Activated CD4-positive, alpha-beta T cell treated with anti-CD3 and anti-CD28 coated beads, Interleukin-2, amount 10 ng/mL, durations not matched to agents 7 days and 5 days (primary cell): Measurements from ENCODE around the gene OR6C75. TPM values are rescaled to one million over a fixed set of nuclear protein-coding genes. Genes with fewer than 3 reads are reported as not detected.
"Not testable (repeated sequence)": the region's sequence is repeated elsewhere in the genome, so short reads cannot be mapped to it uniquely, and the experiment has no call there.

Source experiments
- CTCF ChIA-PET: fragments of 350-600 bp; sonication (Branson Sonifier 250); formaldehyde crosslinking; loops from one replicate; lab custom pipeline; 2021; ENCODE audit warnings: antibody characterized with exemption; lab: Charles Lee
- POLR2A ChIA-PET: fragments of 350-600 bp; sonication (Branson Sonifier 250); formaldehyde crosslinking; loops from one replicate; lab custom pipeline; 2021; ENCODE audit warnings: antibody characterized with exemption; lab: Charles Lee
- DNase-seq: peaks from one replicate; pipeline ENCODE4 v3.0.0-alpha.2; 2020
- H3K27ac Mint-ChIP-seq: one replicate; pipeline ENCODE4 v1.8.0; 2021; ENCODE audit warnings: mild to moderate bottlenecking, moderate library complexity, mixed read lengths
- H3K27me3 Mint-ChIP-seq: one replicate; pipeline ENCODE4 v1.8.0; 2021; ENCODE audit warnings: mixed read lengths
- H3K36me3 Mint-ChIP-seq: one replicate; pipeline ENCODE4 v1.8.0; 2021; ENCODE audit warnings: low read depth, mixed read lengths
- H3K4me1 Mint-ChIP-seq: one replicate; pipeline ENCODE4 v1.8.0; 2021; ENCODE audit warnings: mixed read lengths
- H3K4me3 Mint-ChIP-seq: one replicate; pipeline ENCODE4 v1.8.0; 2021; ENCODE audit warnings: mild to moderate bottlenecking, moderate library complexity, mixed read lengths
- H3K9me3 Mint-ChIP-seq: one replicate; pipeline ENCODE4 v1.8.0; 2021; ENCODE audit warnings: mixed read lengths
- total RNA-seq, 2 experiments: library from RNA; stranded (reverse); gene quantifications; one replicate each; pipeline ENCODE4 v1.2.3, GENCODE V29; 2021

Gene OR6C75
- not detected for total RNA-seq

GRCh38 chr12:55362675-55363074, at the start of gene OR6C75:
Gene OR6C75 (plus strand): TSS chr12:55362975. CDS start chr12:55365111, 2,136 bp downstream.
- Mint-ChIP-seq H3K27me3 (peaks cover 8% of the 10 kb centered on the region), H3K27ac (no peak within 1 kb of the TSS), H3K36me3 (no peaks in the 10 kb centered on the region), H3K9me3 (no peaks in the 10 kb centered on the region), H3K4me1 (no peaks in the 10 kb centered on the region), H3K4me3 (no peak within 1 kb of the TSS)
- no peak for DNase-seq
- CTCF ChIA-PET = no interaction called here
- POLR2A ChIA-PET = no interaction called here

DNA sequence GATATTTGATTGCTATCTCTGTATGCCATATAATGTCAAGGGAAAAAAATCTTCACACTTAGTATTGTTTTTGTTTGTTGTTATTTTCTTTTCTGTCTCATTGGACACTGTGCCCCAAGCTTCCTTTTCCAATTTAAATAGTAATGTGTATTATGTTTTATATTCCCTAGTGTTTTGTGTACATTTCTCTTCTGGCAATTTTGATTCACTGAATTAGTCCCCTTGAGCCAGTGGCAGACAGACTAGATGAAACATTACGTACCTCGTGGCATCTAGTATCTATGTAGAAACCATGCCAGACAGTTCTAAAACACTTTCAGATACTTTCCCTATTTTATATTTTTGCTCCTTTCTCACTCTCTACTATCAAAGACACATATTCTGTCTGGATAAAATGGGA, 48.7 kb upstream of the OR6C75 start, which contains the start of gene OR6C1:
OR6C1 (plus strand) TSS at position 301 of the 400 bp plus-strand sequence. CDS start 6,257 bp downstream, outside the sequence.
- H3K27ac Mint-ChIP-seq = no peak within 1 kb of the TSS

DNA sequence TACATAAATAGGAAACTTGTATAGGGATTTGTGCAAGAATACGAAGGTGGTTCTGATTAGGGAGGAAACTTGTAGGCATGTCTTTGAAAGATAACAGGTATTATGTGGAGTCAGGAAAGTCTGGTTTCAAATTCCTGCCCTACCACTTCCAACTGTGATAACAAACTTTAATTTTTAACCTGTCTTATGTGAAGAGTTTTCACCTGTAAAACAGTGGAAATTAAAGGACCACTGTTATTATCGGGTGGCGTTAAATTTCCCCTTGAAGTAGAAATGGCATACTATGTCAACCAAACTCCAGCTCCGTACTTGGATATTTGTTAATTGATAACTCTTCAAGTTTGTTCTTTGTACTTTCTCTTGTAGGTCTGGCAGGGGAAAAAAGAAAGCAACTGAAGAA, 42.6 kb upstream of the OR6C75 start:
- no peaks in the 10 kb centered on the region for H3K9me3 Mint-ChIP-seq

More for the DNA sequence above, 48.7 kb upstream of the OR6C75 start, which contains the start of gene OR6C1:
- DNase-seq = no peak
- Mint-ChIP-seq H3K4me1 (no peaks in the 10 kb centered on the region), H3K27me3 (peaks cover 14% of the 10 kb centered on the region), H3K9me3 (no peaks in the 10 kb centered on the region), H3K36me3 (no peaks in the 10 kb centered on the region), H3K4me3 (no peak within 1 kb of the TSS)
- POLR2A ChIA-PET = no interaction called here
- CTCF ChIA-PET = interaction anchor here (0.5 kb wide), 1 partner anchor 300 kb away, joined by 4 read pairs; no protein-coding TSS in a partner anchor

GRCh38 chr12:55325801-55326200, 37.0 kb upstream of the OR6C75 start:
- CTCF ChIA-PET, H3K9me3 Mint-ChIP-seq, H3K4me1 Mint-ChIP-seq, H3K4me3 Mint-ChIP-seq, DNase-seq, H3K27ac Mint-ChIP-seq, H3K36me3 Mint-ChIP-seq, POLR2A ChIA-PET, H3K27me3 Mint-ChIP-seq: not testable (repeated sequence)

More for the DNA sequence above, 42.6 kb upstream of the OR6C75 start:
- Mint-ChIP-seq H3K36me3 (no peaks in the 10 kb centered on the region), H3K4me1 (no peaks in the 10 kb centered on the region), H3K4me3 (no peak overlapping the region), H3K27ac (no peak overlapping the region), H3K27me3 (peaks cover 2% of the 10 kb centered on the region)
- POLR2A ChIA-PET = no interaction called here
- DNase-seq = no peak
- CTCF ChIA-PET = no interaction called here

- no peak within 1 kb of the TSS for H3K4me3 Mint-ChIP-seq
- H3K9me3 Mint-ChIP-seq = no peaks in the 10 kb centered on the region
- CTCF ChIA-PET = no interaction called here
Measured at GRCh38 chr12:55330446-55330845, 32.3 kb upstream of the OR6C75 start, which contains the start of gene OR6C3. Gene OR6C3 (plus strand): TSS chr12:55330746. CDS start chr12:55331701, 955 bp downstream.

DNA sequence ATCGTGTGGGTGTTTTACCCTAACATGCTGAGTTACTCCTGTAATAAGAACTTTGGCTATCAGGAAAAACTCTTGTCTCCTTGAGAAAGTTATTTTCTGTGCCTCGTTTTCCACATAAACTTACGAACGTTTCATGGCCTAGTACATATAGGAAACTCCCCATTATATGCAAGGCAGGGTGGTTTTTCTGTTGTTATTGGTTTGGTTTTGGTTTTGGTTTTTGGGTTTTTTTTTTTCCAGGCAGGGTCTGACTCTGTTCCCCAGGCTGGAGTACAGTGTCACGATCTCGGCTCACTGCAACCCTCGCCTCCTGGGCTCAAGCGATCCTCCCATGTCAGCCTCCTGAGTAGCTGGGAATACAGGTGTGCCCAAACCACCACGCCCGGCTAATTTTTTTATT, 26.8 kb upstream of the OR6C75 start:
- CTCF ChIA-PET = no interaction called here
- Mint-ChIP-seq H3K36me3 (no peaks in the 10 kb centered on the region), H3K27ac (no peak overlapping the region), H3K27me3 (peaks cover 8% of the 10 kb centered on the region), H3K4me3 (no peak overlapping the region), H3K4me1 (no peaks in the 10 kb centered on the region), H3K9me3 (no peaks in the 10 kb centered on the region)
- POLR2A ChIA-PET = no interaction called here
- no peak for DNase-seq

More at GRCh38 chr12:55330446-55330845, 32.3 kb upstream of the OR6C75 start, which contains the start of gene OR6C3:
- Mint-ChIP-seq H3K36me3 (no peaks in the 10 kb centered on the region), H3K4me1 (no peaks in the 10 kb centered on the region), H3K27me3 (peaks cover 8% of the 10 kb centered on the region), H3K27ac (no peak within 1 kb of the TSS)
- no peak for DNase-seq
- POLR2A ChIA-PET = no interaction called here

- H3K9me3 Mint-ChIP-seq, CTCF ChIA-PET, H3K4me3 Mint-ChIP-seq, H3K4me1 Mint-ChIP-seq, POLR2A ChIA-PET, DNase-seq, H3K27ac Mint-ChIP-seq, H3K36me3 Mint-ChIP-seq: not testable (repeated sequence)
- H3K27me3 Mint-ChIP-seq = peaks cover 11% of the 10 kb centered on the region
Measured at GRCh38 chr12:55355338-55355737, 7.4 kb upstream of the OR6C75 start.

DNA sequence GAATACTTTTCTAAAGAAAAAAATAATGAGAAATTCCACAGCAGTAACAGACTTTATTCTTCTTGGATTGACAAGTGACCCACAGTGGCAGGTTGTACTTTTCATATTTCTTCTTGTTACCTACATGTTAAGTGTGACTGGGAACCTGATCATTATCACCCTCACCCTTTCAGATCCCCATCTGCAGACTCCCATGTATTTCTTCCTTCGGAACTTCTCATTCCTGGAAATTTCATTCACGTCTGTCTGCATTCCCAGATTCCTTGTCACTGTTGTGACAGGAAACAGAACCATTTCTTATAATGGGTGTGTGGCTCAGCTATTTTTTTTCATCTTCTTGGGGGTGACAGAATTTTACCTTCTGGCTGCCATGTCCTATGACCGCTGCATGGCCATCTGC, 2.3 kb downstream of the OR6C75 start:
- H3K27me3 Mint-ChIP-seq = peaks cover 2% of the 10 kb centered on the region
- POLR2A ChIA-PET = no interaction called here
- no peak overlapping the region for H3K27ac Mint-ChIP-seq
- no peak overlapping the region for H3K4me3 Mint-ChIP-seq
- H3K9me3 Mint-ChIP-seq = no peaks in the 10 kb centered on the region
- CTCF ChIA-PET = no interaction called here
- DNase-seq = no peak
- H3K36me3 Mint-ChIP-seq = no peaks in the 10 kb centered on the region
- H3K4me1 Mint-ChIP-seq = no peaks in the 10 kb centered on the region

DNA sequence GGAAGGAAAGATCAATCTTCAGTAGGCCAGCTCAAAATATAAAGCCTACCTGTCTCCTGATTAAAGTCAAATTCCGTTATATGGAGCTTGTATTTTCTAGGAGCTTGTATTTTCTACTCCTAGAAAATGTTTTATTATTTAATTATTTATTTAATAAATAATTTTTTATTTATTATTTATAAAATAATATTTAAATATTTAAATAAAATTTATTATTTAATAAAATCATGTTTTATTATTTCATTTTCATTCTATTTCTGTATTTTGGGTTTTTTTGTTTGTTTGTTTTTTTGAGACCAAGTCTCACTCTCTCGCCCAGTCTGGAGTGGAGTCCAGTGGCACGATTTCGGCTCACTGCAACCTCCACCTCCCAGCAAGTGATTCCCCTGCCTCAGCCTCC, 9.7 kb downstream of the OR6C75 start:
- no peaks in the 10 kb centered on the region for H3K4me1 Mint-ChIP-seq
- ChIA-PET CTCF (no interaction called here), POLR2A (no interaction called here)
- peaks cover 2% of the 10 kb centered on the region for H3K27me3 Mint-ChIP-seq
- no peak overlapping the region for H3K27ac Mint-ChIP-seq
- no peaks in the 10 kb centered on the region for H3K36me3 Mint-ChIP-seq
- H3K4me3 Mint-ChIP-seq = no peak overlapping the region
- H3K9me3 Mint-ChIP-seq = no peaks in the 10 kb centered on the region
- no peak for DNase-seq

DNA sequence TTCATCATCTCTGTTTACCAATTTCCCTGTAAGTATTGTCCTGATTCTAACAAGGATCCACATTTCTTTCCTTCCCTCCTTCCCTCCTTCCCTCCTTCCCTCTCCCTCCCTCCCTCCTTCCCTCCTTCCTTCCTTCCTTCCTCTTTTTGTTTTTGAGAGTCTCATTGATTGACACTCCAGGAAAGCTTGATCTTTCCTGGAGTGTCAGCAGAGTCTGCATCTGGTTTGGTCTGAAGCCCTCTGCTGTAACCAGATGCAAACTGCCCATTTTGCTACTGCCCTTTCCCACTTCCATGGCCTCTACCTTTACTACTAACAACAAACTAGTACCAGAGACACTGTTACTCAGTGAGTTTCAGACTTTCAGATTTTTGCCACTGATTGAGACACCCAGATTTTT, 23.1 kb downstream of the OR6C75 start:
- POLR2A ChIA-PET = no interaction called here
- H3K9me3 Mint-ChIP-seq = no peaks in the 10 kb centered on the region

GRCh38 chr12:55392032-55392795, 29.4 kb downstream of the OR6C75 start:
- H3K27me3 Mint-ChIP-seq = peaks cover 9% of the 10 kb centered on the region
- H3K36me3 Mint-ChIP-seq = no peaks in the 10 kb centered on the region
- DNase-seq = no peak
- H3K9me3 Mint-ChIP-seq = no peaks in the 10 kb centered on the region
- no peaks in the 10 kb centered on the region for H3K4me1 Mint-ChIP-seq
- CTCF ChIA-PET = no interaction called here
- POLR2A ChIA-PET = no interaction called here
- no peak overlapping the region for H3K4me3 Mint-ChIP-seq
- H3K27ac Mint-ChIP-seq = no peak overlapping the region

More for the DNA sequence above, 23.1 kb downstream of the OR6C75 start:
- CTCF ChIA-PET = no interaction called here
- H3K27ac Mint-ChIP-seq = no peak overlapping the region
- H3K4me1 Mint-ChIP-seq = no peaks in the 10 kb centered on the region
- H3K4me3 Mint-ChIP-seq = no peak overlapping the region
- no peak for DNase-seq
- peaks cover 6% of the 10 kb centered on the region for H3K27me3 Mint-ChIP-seq
- H3K36me3 Mint-ChIP-seq = no peaks in the 10 kb centered on the region

DNA sequence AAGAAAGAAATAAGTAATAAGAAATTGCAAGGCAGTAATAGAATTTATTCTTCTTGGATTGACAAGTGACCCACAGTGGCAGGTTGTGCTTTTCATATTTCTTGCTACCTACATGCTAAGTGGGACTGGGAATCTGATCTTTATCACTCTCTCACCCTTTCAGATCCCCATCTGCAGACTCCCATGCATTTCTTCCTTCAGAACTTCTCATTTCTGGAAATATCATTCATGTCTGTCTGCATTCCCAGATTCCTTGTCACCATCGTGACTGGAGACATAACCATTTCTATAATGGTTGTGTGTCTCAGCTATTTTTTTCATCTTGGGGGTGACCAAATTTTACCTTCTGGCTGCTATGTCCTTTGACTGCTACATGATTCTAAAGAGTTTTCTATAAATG, 33.6 kb downstream of the OR6C75 start:
- POLR2A ChIA-PET = no interaction called here
- H3K27ac Mint-ChIP-seq = no peak overlapping the region
- H3K36me3 Mint-ChIP-seq = no peaks in the 10 kb centered on the region

GRCh38 chr12:55400229-55400628, 37.5 kb downstream of the OR6C75 start, which contains the start of gene OR6C65:
Gene OR6C65 (plus strand): TSS chr12:55400529. CDS start chr12:55400529, 0 bp downstream.
- Mint-ChIP-seq H3K27ac (no peak within 1 kb of the TSS), H3K9me3 (no peaks in the 10 kb centered on the region), H3K36me3 (no peaks in the 10 kb centered on the region), H3K27me3 (peaks cover 22% of the 10 kb centered on the region), H3K4me3 (no peak within 1 kb of the TSS), H3K4me1 (no peaks in the 10 kb centered on the region)
- POLR2A ChIA-PET = no interaction called here
- CTCF ChIA-PET = no interaction called here
- no peak for DNase-seq

More for the DNA sequence above, 33.6 kb downstream of the OR6C75 start:
- H3K9me3 Mint-ChIP-seq = no peaks in the 10 kb centered on the region
- DNase-seq = no peak
- CTCF ChIA-PET = no interaction called here
- peaks cover 20% of the 10 kb centered on the region for H3K27me3 Mint-ChIP-seq
- no peak overlapping the region for H3K4me3 Mint-ChIP-seq
- H3K4me1 Mint-ChIP-seq = no peaks in the 10 kb centered on the region
